NT2/D1 (cell line): ENCODE measurements around the gene OR5C1.
A peak's percentile ranks its signal among the peaks of the same experiment; 100 is the strongest.
"Not testable (repeated sequence)": the region's sequence is repeated elsewhere in the genome, so short reads cannot be mapped to it uniquely, and the experiment has no call there.

ENCODE experiments used
- DNase-seq: peaks from one replicate; pipeline ENCODE4 v3.0.0-alpha.2; 2011; ENCODE audit warnings: low read depth, low spot score
- H3K27me3 ChIP-seq: 2 replicates; pipeline ENCODE4 v1.6.0; 2011; ENCODE audit warnings: mild to moderate bottlenecking; ENCODE audit not compliant: insufficient read length, insufficient read depth
- H3K36me3 ChIP-seq: 2 replicates; pipeline ENCODE4 v1.6.1; 2011; ENCODE audit warnings: mild to moderate bottlenecking, low read length, mixed read lengths; ENCODE audit not compliant: insufficient read depth, insufficient read length
- H3K4me1 ChIP-seq: 2 replicates; pipeline ENCODE4 v1.5.1; 2011; ENCODE audit not compliant: insufficient read depth, insufficient read length
- H3K4me3 ChIP-seq: 2 replicates; pipeline ENCODE4 v1.5.1; 2011; ENCODE audit warnings: low read depth; ENCODE audit not compliant: insufficient read length
- H3K9ac ChIP-seq: 2 replicates; pipeline ENCODE4 v1.6.0; 2011; ENCODE audit warnings: low read depth; ENCODE audit not compliant: insufficient read length
- H3K9me3 ChIP-seq: 2 replicates; pipeline ENCODE4 v1.5.1; 2011; ENCODE audit warnings: mild to moderate bottlenecking, low read length; ENCODE audit not compliant: insufficient read depth
- SUZ12 ChIP-seq: IDR thresholded peaks from 2 replicates; pipeline ENCODE4 v1.6.1; 2011; ENCODE audit not compliant: insufficient read length, insufficient read depth; ENCODE audit errors: extremely low read depth
- YY1 ChIP-seq: IDR thresholded peaks from 2 replicates; pipeline ENCODE4 v1.6.1; 2011; ENCODE audit not compliant: insufficient read length, insufficient read depth
- ZNF274 ChIP-seq: IDR thresholded peaks from 2 replicates; pipeline ENCODE4 v1.6.1; 2011; ENCODE audit warnings: mild to moderate bottlenecking, low read depth, low read length

Gene OR5C1

GRCh38 chr9:122800066-122801060 lies 11.6 kb downstream of the OR5C1 start, which contains the start of gene OR1K1:
TSS of gene OR1K1 (plus strand) at chr9:122800123. CDS start at chr9:122800123, 0 bp downstream.
- H3K27me3 ChIP-seq: no peaks in the 10 kb centered on the region
- no peak for DNase-seq
- no peak within 1 kb of the TSS for H3K9ac ChIP-seq
- H3K4me1 ChIP-seq: no peaks in the 10 kb centered on the region
- H3K4me3 ChIP-seq: no peak within 1 kb of the TSS
- H3K36me3 ChIP-seq: no peaks in the 10 kb centered on the region
- H3K9me3 ChIP-seq: no peaks in the 10 kb centered on the region
- TF ChIP-seq YY1: no peak
- no peak for TF ChIP-seq SUZ12
- no peak for TF ChIP-seq ZNF274

GRCh38 chr9:122806661-122807060 lies 17.9 kb downstream of the OR5C1 start:
- Histone ChIP-seq H3K9ac (no peak overlapping the region), H3K4me3 (no peak overlapping the region), H3K36me3 (no peaks in the 10 kb centered on the region), H3K27me3 (no peaks in the 10 kb centered on the region), H3K9me3 (peaks cover 7% of the 10 kb centered on the region; the same call in 1 of the 2 replicates), H3K4me1 (no peaks in the 10 kb centered on the region)
- DNase-seq: no peak
- TF ChIP-seq YY1: no peak
- TF ChIP-seq ZNF274: no peak
- TF ChIP-seq SUZ12: no peak

- TF ChIP-seq SUZ12: no peak
- no peak for TF ChIP-seq ZNF274
- TF ChIP-seq YY1: no peak
- Histone ChIP-seq H3K27me3 (no peaks in the 10 kb centered on the region), H3K4me3 (no peak overlapping the region), H3K36me3 (no peaks in the 10 kb centered on the region), H3K9me3 (peaks cover 7% of the 10 kb centered on the region; the same call in 1 of the 2 replicates), H3K4me1 (no peaks in the 10 kb centered on the region), H3K9ac (no peak overlapping the region)
- DNase-seq: no peak
Observed at GRCh38 chr9:122807271-122807900, 18.7 kb downstream of the OR5C1 start.

GRCh38 chr9:122808141-122808540 lies 19.4 kb downstream of the OR5C1 start:
- DNase-seq: no peak
- no peak overlapping the region for H3K9ac ChIP-seq
- TF ChIP-seq YY1 (no peak), SUZ12 (no peak), ZNF274 (no peak)
- H3K27me3 ChIP-seq: no peaks in the 10 kb centered on the region
- H3K4me1 ChIP-seq: no peaks in the 10 kb centered on the region
- H3K36me3 ChIP-seq: no peaks in the 10 kb centered on the region
- H3K9me3 ChIP-seq: peaks cover 7% of the 10 kb centered on the region; the same call in 1 of the 2 replicates
- no peak overlapping the region for H3K4me3 ChIP-seq

- H3K9ac ChIP-seq, H3K9me3 ChIP-seq, DNase-seq, H3K4me1 ChIP-seq, H3K4me3 ChIP-seq, H3K36me3 ChIP-seq, H3K27me3 ChIP-seq: not testable (repeated sequence)
Observed at GRCh38 chr9:122809261-122809660, 20.5 kb downstream of the OR5C1 start.

GRCh38 chr9:122810306-122810946 lies 21.7 kb downstream of the OR5C1 start:
- Histone ChIP-seq H3K27me3 (no peaks in the 10 kb centered on the region), H3K4me3 (no peak overlapping the region), H3K9ac (no peak overlapping the region), H3K9me3 (peaks cover 7% of the 10 kb centered on the region; the same call in 1 of the 2 replicates), H3K36me3 (no peaks in the 10 kb centered on the region), H3K4me1 (no peaks in the 10 kb centered on the region)
- peak; percentile 83 for DNase-seq
- no peak for TF ChIP-seq SUZ12
- no peak for TF ChIP-seq YY1
- TF ChIP-seq ZNF274: no peak

GRCh38 chr9:122812736-122813135 lies 24.0 kb downstream of the OR5C1 start:
- no peak for DNase-seq
- Histone ChIP-seq H3K4me1 (no peaks in the 10 kb centered on the region), H3K9me3 (no peaks in the 10 kb centered on the region), H3K27me3 (no peaks in the 10 kb centered on the region), H3K9ac (no peak overlapping the region), H3K36me3 (peaks cover 18% of the 10 kb centered on the region), H3K4me3 (no peak overlapping the region)
- TF ChIP-seq SUZ12: no peak
- TF ChIP-seq YY1: no peak
- TF ChIP-seq ZNF274: no peak
